HAP-1 (cell line): ENCODE data around the gene LDHA.
"Not testable (repeated sequence)": the region's sequence is repeated elsewhere in the genome, so short reads cannot be mapped to it uniquely, and the experiment has no call there.

Experiments used
- DNase-seq, 2 experiments: peaks; one replicate each; pipeline ENCODE4 v3.0.0-alpha.2; 2016 to 2020; ENCODE audit warnings: low spot score in 2 of 2
- H3K27me3 ChIP-seq: fragments of 250-450 bp; sonication (Bioruptor Pico); 2 replicates; pipeline ENCODE4 v1.5.1; 2020; ENCODE audit warnings: low read depth, mild to moderate bottlenecking, moderate library complexity
- H3K36me3 ChIP-seq: fragments of 250-450 bp; sonication (Bioruptor Pico); replicated peaks from 2 replicates; pipeline ENCODE4 v1.5.1; 2020; ENCODE audit warnings: mild to moderate bottlenecking
- H3K4me1 ChIP-seq: fragments of 250-450 bp; sonication (Bioruptor Pico); 2 replicates; pipeline ENCODE4 v1.5.1; 2020; ENCODE audit warnings: mild to moderate bottlenecking
- H3K4me3 ChIP-seq: fragments of 250-450 bp; sonication (Bioruptor Pico); 2 replicates; pipeline ENCODE4 v1.5.1; 2020; ENCODE audit warnings: mild to moderate bottlenecking, moderate library complexity
- H3K9me3 ChIP-seq: fragments of 250-450 bp; sonication (Bioruptor Pico); 2 replicates; pipeline ENCODE4 v1.5.1; 2020; ENCODE audit warnings: mild to moderate bottlenecking, moderate library complexity
- in situ Hi-C: fragments of 300-500 bp; cut with MboI; formaldehyde crosslinking; loops from 3 replicates; pipeline ENCODE4 v1.14.3; 2020; ENCODE audit warnings: low sequenced_read_pairs, inconsistent platforms, mixed read lengths

Gene LDHA

DNA sequence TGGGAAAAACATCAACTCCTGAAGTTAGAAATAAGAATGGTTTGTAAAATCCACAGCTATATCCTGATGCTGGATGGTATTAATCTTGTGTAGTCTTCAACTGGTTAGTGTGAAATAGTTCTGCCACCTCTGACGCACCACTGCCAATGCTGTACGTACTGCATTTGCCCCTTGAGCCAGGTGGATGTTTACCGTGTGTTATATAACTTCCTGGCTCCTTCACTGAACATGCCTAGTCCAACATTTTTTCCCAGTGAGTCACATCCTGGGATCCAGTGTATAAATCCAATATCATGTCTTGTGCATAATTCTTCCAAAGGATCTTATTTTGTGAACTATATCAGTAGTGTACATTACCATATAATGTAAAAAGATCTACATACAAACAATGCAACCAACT is 13.0 kb downstream of the LDHA start:
- H3K36me3 ChIP-seq, result peaks cover 61% of the 10 kb centered on the region

DNA sequence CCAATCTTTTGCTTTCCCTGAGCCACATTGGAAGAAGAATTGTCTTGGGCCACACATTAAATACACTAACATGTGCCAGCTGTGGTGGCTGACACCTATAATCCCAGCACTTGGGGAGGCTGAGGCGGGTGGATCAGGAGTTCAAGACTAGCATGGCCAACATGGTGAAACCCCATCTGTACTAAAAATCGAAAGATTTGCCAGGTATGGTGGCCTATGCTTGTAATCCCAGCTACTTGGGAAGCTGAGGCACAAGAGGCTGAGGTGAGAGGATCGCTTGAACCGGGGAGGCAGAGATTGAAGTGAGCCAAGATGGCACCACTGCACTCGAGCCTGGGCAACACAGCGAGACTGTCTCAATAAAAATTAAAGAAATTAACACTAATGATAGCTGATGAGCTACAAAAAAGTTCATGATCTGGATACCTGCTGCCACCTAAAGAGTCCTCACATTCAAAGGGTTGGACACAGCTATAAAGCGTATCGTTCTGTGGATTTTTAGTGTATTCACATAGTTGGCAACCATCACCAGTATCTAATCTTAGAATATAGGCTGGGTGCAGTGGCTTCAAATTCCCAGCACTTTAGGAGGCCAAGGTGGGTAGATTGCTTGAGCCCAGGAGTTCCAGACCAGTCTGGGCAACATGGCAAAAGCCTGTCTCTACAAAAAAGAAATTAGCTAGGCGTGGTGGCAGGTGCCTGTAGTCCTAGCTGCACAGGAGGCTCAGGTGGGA is 14.4 kb downstream of the LDHA start:
- Histone ChIP-seq H3K4me1 (no peaks in the 10 kb centered on the region), H3K27me3 (no peaks in the 10 kb centered on the region), H3K4me3 (no peak overlapping the region), H3K36me3 (peaks cover 48% of the 10 kb centered on the region), H3K9me3 (no peaks in the 10 kb centered on the region)
- no peak for DNase-seq
- in situ Hi-C loops, result no loop called here

More for the DNA sequence above, 13.0 kb downstream of the LDHA start:
- H3K4me1 ChIP-seq, in situ Hi-C loops, H3K4me3 ChIP-seq, DNase-seq, H3K27me3 ChIP-seq, H3K9me3 ChIP-seq: not testable (repeated sequence)

DNA sequence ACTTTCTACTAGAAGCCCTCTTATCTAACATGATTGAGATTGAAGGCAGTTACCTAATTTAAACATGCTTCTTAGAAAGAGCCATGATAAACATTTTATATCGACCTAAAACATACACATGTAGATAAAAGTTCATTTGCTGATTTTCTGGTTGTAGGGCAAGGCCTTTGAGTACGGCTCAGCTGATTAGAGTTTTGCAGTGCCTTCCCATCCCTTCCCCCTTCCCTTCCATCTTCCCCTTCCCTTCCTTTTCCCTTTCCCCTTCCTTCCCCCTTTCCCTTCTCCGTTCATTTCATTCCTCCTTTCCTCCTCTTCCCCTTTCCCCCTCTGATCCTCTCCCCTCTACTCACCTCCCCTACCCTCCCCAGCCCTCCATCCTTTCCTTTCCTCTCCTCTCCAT is 22.1 kb downstream of the LDHA start:
- no peak overlapping the region for H3K4me3 ChIP-seq
- no peaks in the 10 kb centered on the region for H3K27me3 ChIP-seq
- H3K36me3 ChIP-seq, result no peaks in the 10 kb centered on the region
- no peaks in the 10 kb centered on the region for H3K9me3 ChIP-seq
- DNase-seq, result no peak
- in situ Hi-C loops, result no loop called here
- no peaks in the 10 kb centered on the region for H3K4me1 ChIP-seq

DNA sequence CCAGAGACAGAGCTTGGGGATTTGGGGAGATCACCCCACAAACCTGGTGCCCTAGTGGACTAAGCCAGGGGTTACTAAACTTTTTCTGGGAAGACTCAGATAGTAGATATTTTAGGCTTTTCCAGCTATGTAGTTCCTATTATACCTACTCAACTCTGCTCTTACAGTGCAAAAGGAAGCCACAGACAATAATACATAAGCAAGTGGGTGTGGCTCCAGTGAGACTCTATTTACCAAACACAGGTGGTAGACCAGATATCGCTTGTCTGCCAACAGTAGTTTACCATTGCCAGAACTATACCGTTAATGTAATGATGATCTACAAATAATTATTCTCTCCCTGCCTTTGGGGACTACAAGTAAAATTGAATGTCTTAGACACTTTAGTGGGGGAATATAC is 24.7 kb downstream of the LDHA start:
- Histone ChIP-seq H3K9me3 (no peaks in the 10 kb centered on the region), H3K4me3 (no peak overlapping the region), H3K36me3 (no peaks in the 10 kb centered on the region), H3K4me1 (no peaks in the 10 kb centered on the region), H3K27me3 (no peaks in the 10 kb centered on the region)
- in situ Hi-C loops, result no loop called here
- no peak for DNase-seq

DNA sequence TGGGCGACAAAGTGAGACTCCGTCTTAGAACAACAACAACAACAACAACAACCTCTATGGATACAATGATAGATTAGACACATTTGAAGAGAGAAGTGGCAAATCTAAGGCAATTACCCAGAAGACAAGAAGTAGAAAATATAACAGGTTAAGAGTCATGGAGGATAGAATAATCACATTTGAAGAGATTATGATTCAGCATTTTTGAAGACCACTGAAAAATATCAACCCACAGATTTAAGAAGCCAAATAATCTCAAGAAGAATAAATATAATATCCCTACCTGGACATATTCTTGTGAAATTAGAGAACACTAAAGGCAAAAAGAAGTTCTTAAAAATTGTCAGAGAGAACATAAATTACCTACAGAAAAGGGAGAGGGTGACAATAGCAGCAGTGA is 25.7 kb downstream of the LDHA start:
- Histone ChIP-seq H3K4me3 (no peak overlapping the region), H3K4me1 (no peaks in the 10 kb centered on the region), H3K9me3 (no peaks in the 10 kb centered on the region), H3K27me3 (no peaks in the 10 kb centered on the region), H3K36me3 (no peaks in the 10 kb centered on the region)
- in situ Hi-C loops, result no loop called here
- DNase-seq, result no peak

DNA sequence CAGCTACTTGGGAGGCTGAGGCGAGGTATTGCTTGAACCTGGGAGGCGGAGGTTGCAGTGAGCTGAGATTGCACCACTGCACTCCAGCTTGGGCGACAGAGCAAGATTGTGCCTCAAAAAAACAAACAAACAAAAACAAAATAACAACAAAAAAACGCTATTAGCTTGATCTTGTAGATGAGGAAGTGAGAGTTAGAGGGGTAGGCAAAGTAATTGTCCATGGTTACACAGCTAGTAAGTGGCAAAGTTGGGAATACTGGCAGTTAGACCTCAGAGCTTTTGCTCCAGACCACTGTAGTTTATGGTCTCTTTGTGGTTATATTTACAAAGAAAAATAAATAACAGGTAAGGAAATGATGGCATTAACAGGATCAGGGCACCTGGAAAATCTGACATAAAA is 32.9 kb downstream of the LDHA start:
- in situ Hi-C loops, result no loop called here
- no peaks in the 10 kb centered on the region for H3K4me1 ChIP-seq
- no peak for DNase-seq
- H3K36me3 ChIP-seq, result no peaks in the 10 kb centered on the region
- H3K27me3 ChIP-seq, result no peaks in the 10 kb centered on the region
- H3K9me3 ChIP-seq, result no peaks in the 10 kb centered on the region
- H3K4me3 ChIP-seq, result no peak overlapping the region

DNA sequence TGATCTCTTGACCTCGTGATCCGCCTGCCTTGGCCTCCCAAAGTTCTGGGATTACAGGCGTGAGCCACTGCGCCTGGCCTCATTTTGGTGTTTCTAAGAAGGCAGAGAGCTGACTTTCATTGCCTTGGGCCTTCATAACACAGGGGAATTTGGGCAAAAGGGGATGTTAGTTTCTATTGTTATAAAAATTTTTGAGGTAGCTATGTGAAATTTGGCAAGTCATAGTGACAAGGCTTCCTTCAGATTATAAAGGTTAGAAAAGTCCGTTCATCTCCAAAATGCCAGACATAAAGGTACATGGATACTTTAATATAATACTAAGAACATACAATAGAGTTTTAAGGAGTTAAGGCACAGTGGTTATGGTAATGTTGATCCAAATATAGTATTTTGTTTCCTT is 35.0 kb downstream of the LDHA start:
- no peaks in the 10 kb centered on the region for H3K27me3 ChIP-seq
- H3K9me3 ChIP-seq, result no peaks in the 10 kb centered on the region
- DNase-seq, result no peak
- H3K4me1 ChIP-seq, result no peaks in the 10 kb centered on the region
- no peak overlapping the region for H3K4me3 ChIP-seq
- H3K36me3 ChIP-seq, result no peaks in the 10 kb centered on the region
- in situ Hi-C loops, result no loop called here

DNA sequence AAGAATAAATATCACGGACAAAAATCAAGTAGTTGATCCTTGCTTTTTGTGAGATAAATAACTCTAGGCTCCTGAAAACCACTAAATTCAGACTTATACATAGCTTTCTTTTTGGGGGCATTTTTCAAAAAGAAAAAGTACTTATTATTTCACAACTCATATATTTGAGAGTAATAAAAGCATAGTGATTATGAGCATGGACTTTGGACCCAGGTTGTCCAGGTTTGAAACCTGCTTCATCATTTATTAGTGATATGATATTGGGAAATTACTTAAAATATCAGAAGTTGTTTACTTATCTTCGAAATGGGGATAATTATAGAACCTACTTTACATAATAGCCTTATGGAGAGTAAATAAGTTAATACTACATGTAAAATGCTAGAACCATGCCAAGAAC is 44.3 kb downstream of the LDHA start:
- Histone ChIP-seq H3K27me3 (peaks cover 3% of the 10 kb centered on the region), H3K36me3 (no peaks in the 10 kb centered on the region), H3K9me3 (0 out of 2 replicates have a peak, but pooled peaks cover 4% of the 10 kb centered on the region), H3K4me3 (no peak overlapping the region), H3K4me1 (no peaks in the 10 kb centered on the region)
- in situ Hi-C loops, result no loop called here
- no peak for DNase-seq

DNA sequence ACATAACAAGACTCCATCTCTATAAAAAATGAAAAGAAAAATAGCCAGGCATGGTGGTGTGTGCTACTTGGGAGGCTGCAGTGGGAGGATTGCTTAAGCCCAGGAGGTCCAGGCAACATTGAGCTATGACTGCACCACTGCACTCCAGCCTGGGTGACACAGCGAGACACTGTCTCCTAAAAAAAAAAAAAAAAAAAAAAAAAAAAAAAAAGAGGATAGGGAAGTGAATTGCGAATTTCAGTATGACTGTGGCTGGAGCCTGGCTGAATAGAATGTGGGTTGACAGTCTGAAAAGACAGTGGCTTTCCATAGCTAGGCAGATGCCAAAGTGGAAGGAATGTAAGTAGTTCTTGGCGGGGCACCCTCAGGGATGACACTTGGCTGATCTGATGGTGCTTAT is 54.9 kb downstream of the LDHA start:
- no peaks in the 10 kb centered on the region for H3K36me3 ChIP-seq
- peaks cover 2% of the 10 kb centered on the region; the same call in 1 of the 2 replicates for H3K27me3 ChIP-seq
- no peaks in the 10 kb centered on the region for H3K4me1 ChIP-seq
- DNase-seq, result no peak
- no peaks in the 10 kb centered on the region for H3K9me3 ChIP-seq
- in situ Hi-C loops, result no loop called here
- H3K4me3 ChIP-seq, result no peak overlapping the region

DNA sequence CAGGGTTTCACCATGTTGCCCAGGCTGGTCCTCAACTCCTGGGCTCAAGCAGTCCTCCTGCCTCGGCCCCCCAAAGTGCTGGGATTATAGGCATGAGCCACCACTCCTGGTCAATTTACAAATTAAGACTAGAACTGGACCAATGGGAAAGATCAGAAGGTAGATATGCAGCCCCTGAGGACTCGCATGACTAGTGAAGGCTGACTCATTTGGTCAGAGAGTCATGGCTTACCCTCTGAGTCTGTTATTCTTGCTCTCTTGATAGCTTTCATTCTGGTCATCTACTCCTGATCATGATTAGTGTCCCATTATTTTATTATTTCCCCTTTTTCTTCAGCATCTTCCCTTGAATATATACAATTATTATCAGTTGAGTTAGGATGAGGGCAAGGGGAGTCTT is 58.6 kb downstream of the LDHA start:
- no peak for DNase-seq
- H3K4me3 ChIP-seq, result no peak overlapping the region

DNA sequence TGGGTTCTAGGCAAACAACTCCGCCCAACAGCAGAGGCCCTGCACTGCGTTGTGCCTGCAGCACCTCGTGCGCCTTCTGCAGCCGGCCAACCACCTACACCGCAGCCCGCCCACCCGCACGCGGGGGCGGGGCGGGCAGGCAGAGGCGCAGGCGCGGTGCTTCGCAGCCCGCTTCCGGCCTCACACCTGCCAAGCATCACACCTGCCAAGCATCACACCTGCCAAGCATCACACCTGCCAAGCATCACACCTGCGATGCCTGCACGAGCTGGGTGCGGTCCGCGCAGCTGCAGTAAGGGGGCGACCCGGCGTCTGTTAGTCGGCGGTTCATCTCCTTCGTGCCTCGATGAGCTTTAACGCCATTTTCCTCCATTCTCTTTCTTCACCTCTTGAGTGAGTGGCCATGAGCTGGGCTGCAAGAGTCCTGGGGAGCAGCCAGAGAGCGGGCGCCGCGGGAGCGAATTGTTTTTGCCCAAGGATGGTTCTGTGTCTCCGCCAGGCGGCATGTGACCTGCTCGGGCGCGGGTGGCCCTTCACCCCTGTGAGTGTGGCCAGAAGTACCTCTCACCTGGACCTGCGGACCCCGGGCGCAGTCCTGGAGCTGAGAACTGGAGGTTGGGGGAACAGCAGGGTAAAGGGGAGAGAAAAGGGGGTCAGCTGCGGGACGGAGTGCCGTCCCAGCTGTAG is 61.5 kb downstream of the LDHA start, which contains the start of gene LDHAL6A:
TSS of gene LDHAL6A (plus strand) at position 171 of the 687 bp plus-strand sequence. CDS start 825 bp downstream, outside the sequence.
- Histone ChIP-seq H3K4me3 (no peak within 1 kb of the TSS), H3K4me1 (no peaks in the 10 kb centered on the region), H3K27me3 (peaks cover 2% of the 10 kb centered on the region; the same call in 1 of the 2 replicates), H3K9me3 (no peaks in the 10 kb centered on the region), H3K36me3 (no peaks in the 10 kb centered on the region)
- in situ Hi-C loops, result no loop called here
- no peak for DNase-seq

More for the DNA sequence above, 58.6 kb downstream of the LDHA start:
- H3K4me1 ChIP-seq, result no peaks in the 10 kb centered on the region
- in situ Hi-C loops, result no loop called here
- no peaks in the 10 kb centered on the region for H3K9me3 ChIP-seq
- H3K27me3 ChIP-seq, result peaks cover 2% of the 10 kb centered on the region; the same call in 1 of the 2 replicates
- no peaks in the 10 kb centered on the region for H3K36me3 ChIP-seq

DNA sequence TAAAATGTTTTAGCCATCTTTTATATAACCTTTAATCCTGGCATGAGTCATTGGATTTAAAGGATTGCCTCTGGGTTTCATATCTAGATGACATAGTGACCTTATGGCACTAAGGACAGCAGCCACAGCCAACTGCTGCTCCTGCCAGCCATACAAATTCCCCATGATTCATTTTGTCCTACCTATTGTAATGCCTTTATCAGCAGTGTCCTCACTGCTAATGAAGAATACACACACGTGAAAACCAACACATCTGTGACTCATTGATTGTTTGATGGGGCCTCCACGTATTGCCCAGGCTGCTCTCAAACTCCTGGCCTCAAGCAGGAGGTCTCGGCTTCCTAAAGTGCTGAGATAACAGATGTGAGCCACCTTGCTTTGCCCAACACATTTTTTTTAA is 63.1 kb downstream of the LDHA start:
- H3K27me3 ChIP-seq, result no peaks in the 10 kb centered on the region
- in situ Hi-C loops, result no loop called here
- no peaks in the 10 kb centered on the region for H3K9me3 ChIP-seq
- no peaks in the 10 kb centered on the region for H3K4me1 ChIP-seq
- DNase-seq, result no peak
- no peaks in the 10 kb centered on the region for H3K36me3 ChIP-seq
- H3K4me3 ChIP-seq, result no peak overlapping the region
